Hepatic stellate cell (primary cell): ENCODE results near the gene SLC30A4.
"Not testable (repeated sequence)": the region's sequence is repeated elsewhere in the genome, so short reads cannot be mapped to it uniquely, and the experiment has no call there.

Source experiments
- DNase-seq: peaks from one replicate; pipeline ENCODE4 v3.0.0; 2011; ENCODE audit warnings: low spot score

The SLC30A4 gene

GRCh38 chr15:45522328-45523165 lies at the start of gene SLC30A4:
Gene SLC30A4, minus strand, starts transcription at chr15:45522755. Its CDS starts 401 bp downstream, at chr15:45522354.
- DNase-seq, result peak; percentile 76

GRCh38 chr15:45555934-45556608 lies 33.5 kb upstream of the SLC30A4 start:
- DNase-seq, result no peak

- no peak for DNase-seq
These were observed 29.1 kb upstream of the SLC30A4 start for GRCh38 chr15:45551676-45552075.

GRCh38 chr15:45550436-45550835 lies 27.9 kb upstream of the SLC30A4 start:
- peak; percentile 22 for DNase-seq

- peak; percentile 43 for DNase-seq
These were observed 27.1 kb upstream of the SLC30A4 start for GRCh38 chr15:45549541-45550220.

GRCh38 chr15:45548753-45549520 lies 26.4 kb upstream of the SLC30A4 start:
- no peak for DNase-seq

- no peak for DNase-seq
These were observed 24.2 kb upstream of the SLC30A4 start for GRCh38 chr15:45546789-45547188.

- DNase-seq, result no peak
These were observed 21.9 kb upstream of the SLC30A4 start for GRCh38 chr15:45544266-45545023.

GRCh38 chr15:45543051-45543450 lies 20.5 kb upstream of the SLC30A4 start:
- DNase-seq, result no peak

GRCh38 chr15:45540531-45540930 lies 18.0 kb upstream of the SLC30A4 start:
- DNase-seq, result no peak

GRCh38 chr15:45539680-45540079 lies 17.1 kb upstream of the SLC30A4 start:
- no peak for DNase-seq

GRCh38 chr15:45536934-45537333 lies 14.4 kb upstream of the SLC30A4 start:
- DNase-seq, result no peak

GRCh38 chr15:45535486-45536042 lies 13.0 kb upstream of the SLC30A4 start:
- no peak for DNase-seq

GRCh38 chr15:45534821-45535220 lies 12.3 kb upstream of the SLC30A4 start:
- no peak for DNase-seq

GRCh38 chr15:45532892-45533291 lies 10.3 kb upstream of the SLC30A4 start:
- not testable (repeated sequence) for DNase-seq

GRCh38 chr15:45529613-45530012 lies 7.1 kb upstream of the SLC30A4 start:
- no peak for DNase-seq

- no peak for DNase-seq
These were observed 4.5 kb upstream of the SLC30A4 start for GRCh38 chr15:45527086-45527485.

- DNase-seq, result no peak
These were observed 558 bp upstream of the SLC30A4 start for GRCh38 chr15:45523166-45523460.

GRCh38 chr15:45521596-45522327 lies 793 bp downstream of the SLC30A4 start:
- DNase-seq, result peak; percentile 11

- DNase-seq, result no peak
These were observed 11.7 kb downstream of the SLC30A4 start for GRCh38 chr15:45510758-45511280.
